Stimulated activated CD4-positive, alpha-beta T cell treated with anti-CD3 and anti-CD28 coated beads, Interleukin-15, amount 100 ng/mL, for 24 hours (primary cell): Measurements from ENCODE around the gene PET117.
"Not testable (repeated sequence)": the region's sequence is repeated elsewhere in the genome, so short reads cannot be mapped to it uniquely, and the experiment has no call there.

ENCODE experiments used
- DNase-seq: peaks from one replicate; pipeline ENCODE4 v3.0.0-alpha.2; 2020

The PET117 gene

GRCh38 chr20:18137412-18138265 lies at the start of gene PET117, which contains the start of gene KAT14:
PET117 (plus strand) TSS chr20:18137863; CDS start chr20:18137956, 93 bp downstream.
KAT14 (plus strand) TSS chr20:18137863; CDS start chr20:18142661, 4,798 bp downstream.
- DNase-seq = peak; percentile 92

- not testable (repeated sequence) for DNase-seq
Measured at GRCh38 chr20:18088298-18088697, 49.4 kb upstream of the PET117 start.

DNA sequence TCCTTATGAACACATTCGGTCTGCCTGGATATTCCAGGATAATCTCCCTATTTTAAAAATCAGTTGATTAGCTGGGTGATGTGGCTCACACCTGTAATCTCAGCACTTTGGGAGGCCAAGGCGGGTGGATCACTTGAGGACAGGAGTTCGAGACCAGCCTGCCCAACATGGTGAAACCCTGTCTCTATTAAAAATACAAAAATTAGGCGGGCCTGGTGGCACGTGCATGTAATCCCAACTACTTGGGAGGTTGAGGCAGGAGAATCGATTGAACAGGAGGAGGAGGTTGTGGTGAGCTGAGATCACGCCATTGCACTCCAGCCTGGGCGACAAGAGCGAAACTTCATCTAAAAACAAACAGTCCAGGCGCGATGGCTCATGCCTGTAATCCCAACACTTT lies 48.8 kb upstream of the PET117 start:
- DNase-seq = not testable (repeated sequence)

DNA sequence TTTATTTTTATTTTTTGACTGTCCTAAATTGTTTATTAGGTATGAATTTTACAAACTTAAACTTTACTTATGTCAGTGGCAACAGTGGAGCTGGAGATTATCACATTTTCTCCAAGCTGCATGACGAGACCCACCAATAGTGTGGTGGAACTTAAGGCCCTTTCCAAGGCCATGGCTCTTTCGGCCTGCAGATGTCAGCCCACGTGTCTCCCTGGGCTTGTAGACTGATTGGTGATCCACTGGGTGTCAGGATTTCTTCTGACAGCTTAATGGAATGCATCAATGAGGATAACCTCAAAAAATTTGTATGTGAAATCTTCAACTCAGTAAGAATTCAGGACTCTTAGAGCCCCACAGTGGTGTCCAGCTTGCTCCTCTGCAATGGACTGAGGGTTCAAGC lies 47.6 kb upstream of the PET117 start:
- no peak for DNase-seq

DNA sequence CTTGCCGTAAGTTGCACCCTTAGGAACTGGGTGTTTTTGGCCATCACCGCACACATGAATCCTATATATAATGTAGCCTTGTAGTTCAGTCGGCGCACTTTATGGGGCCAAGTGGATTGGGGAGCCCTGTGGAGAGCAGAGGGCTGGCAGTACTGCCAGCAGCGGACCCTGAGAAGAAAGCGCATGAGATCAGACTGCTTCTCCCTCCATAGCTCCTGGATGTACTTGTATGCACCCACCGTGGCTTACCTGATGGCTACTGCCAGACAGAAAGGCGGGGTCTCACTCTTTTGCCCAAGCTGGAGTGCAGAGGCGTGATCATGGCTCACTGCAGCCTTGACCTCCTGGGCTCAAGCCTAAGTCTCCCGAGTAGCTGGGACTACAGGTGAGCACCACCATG lies 47.2 kb upstream of the PET117 start:
- no peak for DNase-seq

DNA sequence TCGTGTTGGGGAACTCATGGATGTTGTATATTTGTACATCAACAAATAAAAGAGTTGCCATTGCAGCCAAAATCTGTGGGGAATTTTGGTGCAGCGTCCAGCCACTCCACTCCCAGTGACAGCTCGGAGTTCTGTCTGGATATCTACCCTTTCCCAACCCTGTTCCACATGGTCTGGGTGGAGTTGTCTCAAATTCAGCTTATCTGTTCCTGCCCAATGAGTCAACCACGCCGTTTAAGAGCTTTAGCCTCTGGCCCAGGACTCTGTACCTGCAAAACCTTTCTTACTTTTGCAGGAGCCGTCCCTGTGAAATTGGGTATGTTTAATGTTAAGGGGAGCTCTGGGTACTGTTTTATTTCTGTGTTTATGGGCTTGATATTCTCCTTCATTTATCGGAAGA lies 46.0 kb upstream of the PET117 start:
- DNase-seq = no peak

GRCh38 chr20:18092890-18093289 lies 44.8 kb upstream of the PET117 start:
- DNase-seq = no peak

DNA sequence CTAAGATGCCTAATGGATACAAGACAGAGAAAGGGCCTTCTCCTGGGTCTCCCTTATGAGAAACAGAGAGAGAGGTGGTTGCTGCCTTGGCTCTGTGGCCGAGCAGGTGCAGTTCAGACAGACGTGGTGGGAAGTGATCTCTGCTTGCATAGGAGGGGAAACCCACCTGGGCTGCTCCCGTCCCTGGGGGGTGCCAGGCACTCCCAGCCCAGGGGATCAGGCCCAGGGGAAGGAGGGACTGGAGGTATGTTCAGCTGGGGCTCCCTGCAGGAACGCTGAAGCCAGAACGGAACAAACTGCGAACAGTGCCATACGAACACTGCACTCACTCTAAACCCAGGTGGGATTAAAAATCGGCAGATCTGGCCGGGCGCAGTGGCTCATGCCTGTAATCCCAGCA lies 44.3 kb upstream of the PET117 start:
- no peak for DNase-seq

DNA sequence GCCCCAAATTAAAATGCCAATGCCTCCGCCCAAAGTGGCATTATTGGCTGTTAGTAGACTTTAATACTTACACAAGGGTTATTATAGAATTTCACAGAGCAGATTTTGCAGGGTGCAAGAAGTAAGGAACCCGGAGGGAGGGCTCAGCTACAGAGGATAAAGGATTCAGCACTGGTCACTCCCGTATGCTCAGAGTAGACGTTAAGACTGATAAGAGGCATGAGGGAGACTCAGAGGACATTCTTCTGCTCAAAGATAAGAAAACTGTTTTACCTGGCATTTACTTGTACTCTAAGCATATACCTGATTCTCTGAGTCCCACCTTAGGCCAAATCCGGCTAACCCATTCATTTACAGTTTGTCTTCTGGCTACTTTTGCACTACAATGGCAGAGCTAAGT lies 43.5 kb upstream of the PET117 start:
- DNase-seq = no peak

DNA sequence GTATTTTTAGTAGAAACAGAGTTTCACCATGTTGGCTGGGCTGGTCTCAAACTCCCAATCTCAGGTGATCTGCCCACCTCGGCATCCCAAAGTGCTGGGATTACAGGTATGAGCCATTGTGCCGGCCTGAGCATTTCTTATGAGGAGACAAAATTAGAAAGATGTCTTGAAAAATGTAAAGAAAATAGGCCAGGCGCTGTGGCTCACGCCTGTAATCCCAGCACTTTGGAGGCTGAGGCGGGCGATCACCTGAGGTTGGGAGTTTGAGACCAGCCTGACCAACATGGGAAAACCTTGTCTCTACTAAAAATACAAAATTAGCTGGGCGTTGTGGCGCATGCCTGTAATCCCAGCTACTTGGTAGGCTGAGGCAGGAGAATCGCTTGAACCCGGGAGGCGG lies 37.1 kb upstream of the PET117 start:
- not testable (repeated sequence) for DNase-seq

DNA sequence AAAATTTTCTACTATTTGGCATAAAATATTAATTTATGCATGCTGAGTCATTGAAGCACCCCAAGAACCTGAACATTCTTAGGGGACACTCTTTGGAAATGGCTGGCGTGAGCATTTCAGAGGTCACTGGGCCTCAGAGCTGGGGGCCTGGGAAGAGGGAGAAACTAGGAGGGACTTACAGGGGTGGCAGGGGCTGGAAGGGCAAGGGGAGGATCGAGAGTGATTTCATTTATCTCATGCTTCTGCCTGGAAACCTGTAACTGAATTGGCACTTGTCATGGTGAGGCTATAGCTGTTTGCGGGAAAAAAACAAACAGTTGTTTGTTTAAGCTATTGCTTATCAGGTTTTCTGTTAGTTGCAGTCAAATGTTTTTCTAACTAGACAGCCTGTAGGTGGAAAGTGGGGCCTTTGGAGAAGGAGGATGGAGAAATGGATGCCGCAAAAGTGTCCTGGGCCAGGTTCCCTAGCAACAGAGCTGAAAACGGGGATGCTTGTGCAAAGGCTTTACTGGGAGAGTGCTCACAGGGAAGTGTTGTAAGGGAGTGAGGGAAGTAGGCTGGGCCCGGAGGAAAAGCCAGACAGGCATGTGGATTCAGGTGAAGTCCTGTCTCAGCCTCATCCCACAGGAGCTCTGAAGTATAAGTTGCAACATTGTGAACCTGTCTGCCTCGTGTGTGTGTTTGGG lies 36.4 kb upstream of the PET117 start:
- no peak for DNase-seq

DNA sequence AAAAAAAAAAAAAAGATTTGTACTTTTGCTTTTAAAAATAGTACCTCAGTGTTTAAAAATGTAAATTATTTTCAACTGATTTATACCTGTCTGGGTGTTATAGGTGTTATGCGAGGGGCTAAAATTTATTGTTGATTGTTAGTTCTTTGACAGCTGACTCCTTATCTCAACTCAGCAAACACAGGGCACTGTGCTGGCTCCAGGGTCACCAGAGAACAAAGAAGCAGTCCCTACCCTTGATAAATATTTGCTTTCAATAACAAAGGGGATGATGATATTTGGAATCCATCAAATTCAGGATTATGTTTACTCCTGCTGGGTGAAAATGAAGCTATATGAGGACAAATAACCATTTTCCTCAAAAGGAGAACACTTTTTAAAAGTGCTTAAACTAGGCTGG lies 34.2 kb upstream of the PET117 start:
- no peak for DNase-seq

DNA sequence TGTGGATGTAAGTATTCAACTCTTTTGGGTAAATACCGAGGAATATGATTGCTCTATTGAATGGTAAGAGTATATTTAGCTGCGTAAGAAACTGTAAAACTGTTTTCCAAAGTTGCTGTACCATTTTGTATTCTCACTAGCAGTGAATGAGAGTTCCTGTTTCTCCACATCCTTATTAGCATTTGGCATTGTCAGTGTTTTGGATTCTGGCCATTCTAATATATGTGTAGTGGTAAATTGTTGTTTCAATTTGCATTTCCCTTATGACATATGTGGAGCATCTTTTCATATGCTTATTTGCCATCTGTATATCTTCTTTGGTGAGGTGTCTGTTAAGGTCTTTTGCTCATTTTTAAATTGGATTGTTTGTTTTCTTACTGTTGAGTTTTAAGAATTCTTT lies 29.3 kb upstream of the PET117 start:
- DNase-seq = no peak

GRCh38 chr20:18128574-18128973 lies 9.1 kb upstream of the PET117 start:
- DNase-seq = peak; percentile 14

DNA sequence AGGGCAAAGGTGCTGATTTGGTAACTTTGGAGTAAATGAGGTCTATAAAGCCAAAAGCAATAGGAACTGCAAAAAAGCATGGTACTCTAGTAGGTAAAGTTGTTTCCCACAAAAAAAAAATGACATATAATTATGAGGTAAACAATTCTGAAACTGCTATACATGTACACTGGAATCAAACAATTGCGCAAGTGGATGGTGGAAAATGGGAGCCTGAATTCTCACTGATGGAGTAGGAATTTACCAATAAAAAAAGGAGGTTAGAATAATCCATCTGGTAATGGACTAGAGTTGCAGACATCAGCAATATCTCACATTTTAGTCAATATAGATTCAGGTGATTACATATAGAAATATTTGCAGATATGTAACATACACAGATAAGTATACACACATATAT lies 5.0 kb upstream of the PET117 start:
- no peak for DNase-seq

- DNase-seq = no peak
Measured at GRCh38 chr20:18133962-18134361, 3.7 kb upstream of the PET117 start.

DNA sequence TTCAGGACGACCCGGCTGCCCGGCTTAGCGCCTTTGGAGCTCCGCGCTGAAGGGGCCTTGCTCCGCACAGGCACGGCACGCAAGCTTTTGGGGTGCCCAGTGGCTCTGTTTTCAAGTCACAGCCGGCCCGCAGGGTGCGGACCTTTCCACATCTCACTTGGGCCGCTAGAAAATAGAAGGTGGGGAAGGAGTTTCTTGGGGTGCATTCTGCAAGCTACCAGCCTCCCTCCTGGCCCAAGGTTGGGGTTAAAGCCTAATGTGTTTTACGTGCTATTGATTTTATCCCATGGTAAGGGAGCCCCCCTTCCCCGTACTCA lies 561 bp downstream of the PET117 start:
- DNase-seq = no peak

DNA sequence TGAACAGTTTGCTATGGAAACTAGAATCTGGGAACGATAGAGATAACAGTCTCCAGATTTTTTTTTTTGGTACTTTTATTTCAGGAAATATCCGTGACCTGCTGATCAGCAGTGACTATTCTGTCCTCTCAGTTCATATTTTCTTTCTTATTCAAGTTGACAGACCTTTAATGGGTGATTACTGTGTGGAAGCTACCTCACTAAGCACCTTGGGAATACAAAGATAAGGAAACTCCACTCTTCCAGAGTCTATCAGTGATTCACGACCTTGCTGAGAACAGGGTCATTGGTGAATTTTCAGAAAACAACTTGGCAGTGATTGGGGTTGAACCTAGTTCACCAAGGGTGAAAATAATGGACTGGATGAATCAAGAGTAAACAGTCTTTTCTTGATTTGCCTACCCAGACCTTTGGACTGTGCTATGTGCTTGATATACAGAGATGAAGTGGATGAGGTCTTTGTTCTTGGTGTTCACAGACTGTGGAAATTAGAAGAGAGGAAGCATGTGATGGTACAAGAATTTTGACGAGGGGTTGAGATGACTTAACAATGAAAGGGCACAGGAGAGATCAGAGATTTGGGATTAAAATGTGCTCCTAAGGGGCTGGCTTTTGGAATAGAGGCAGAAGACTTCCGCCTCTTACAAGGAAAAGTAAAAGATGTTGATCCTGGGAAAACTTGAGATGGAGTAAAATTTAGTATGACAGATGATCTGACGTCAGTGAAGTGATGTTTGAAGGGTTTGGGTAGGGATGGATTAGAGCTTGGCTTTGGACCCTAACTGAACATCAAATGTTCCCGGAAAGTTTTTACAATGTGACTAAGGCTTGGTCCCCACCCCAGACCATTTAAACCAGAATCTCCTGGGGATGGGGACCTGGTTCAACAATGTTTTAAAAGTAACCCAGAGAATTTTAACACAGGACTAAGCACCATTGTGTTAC lies 1.2 kb downstream of the PET117 start:
- DNase-seq = no peak

DNA sequence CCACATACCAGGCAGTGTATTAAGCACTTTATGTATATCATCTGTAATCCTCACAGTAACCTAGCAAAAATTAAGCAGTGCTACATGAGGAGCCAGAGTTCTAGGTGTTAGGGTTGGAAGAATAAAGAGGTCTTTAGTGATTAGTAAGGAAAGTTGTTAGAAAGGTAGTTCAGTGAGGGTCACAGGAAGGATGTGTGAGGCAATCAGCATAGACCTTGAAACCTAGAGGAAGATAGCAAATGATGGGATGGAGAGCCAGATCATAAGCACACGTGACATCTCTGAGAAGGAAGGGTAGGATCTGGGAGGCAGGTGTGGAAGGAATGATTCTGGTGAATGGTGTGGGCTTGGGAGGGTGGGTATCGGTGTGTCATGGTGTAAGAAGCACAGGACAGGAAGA lies 2.2 kb downstream of the PET117 start:
- DNase-seq = no peak

DNA sequence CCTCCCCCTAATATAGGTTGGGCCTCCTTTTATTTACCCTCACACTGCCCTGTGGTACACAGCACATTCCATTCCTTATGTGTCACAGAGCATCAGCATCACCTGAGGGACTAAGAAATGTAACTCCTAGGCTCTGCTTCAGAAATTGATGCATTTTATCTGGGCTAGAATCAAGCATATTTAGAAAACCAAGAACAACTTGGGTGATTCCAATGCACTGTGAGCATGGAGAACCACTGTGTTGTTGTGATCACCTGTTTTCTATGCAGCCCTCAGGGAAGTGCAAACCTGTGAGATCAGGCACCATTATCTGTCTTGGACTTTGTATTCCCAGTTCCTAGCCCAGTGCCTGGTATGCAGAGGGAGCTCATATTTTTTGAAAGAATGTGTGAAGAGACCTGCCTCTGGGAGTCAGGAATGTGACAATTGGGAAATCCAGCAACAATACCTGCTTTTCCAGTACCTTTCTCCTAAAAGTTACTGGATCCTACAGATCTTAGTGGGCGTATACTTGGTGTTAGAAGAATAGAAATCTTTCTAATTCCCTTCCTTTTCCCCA lies 7.0 kb downstream of the PET117 start:
- DNase-seq = no peak

- no peak for DNase-seq
Measured at GRCh38 chr20:18154342-18154741, 16.7 kb downstream of the PET117 start.

- no peak for DNase-seq
Measured at GRCh38 chr20:18156045-18156444, 18.4 kb downstream of the PET117 start.

DNA sequence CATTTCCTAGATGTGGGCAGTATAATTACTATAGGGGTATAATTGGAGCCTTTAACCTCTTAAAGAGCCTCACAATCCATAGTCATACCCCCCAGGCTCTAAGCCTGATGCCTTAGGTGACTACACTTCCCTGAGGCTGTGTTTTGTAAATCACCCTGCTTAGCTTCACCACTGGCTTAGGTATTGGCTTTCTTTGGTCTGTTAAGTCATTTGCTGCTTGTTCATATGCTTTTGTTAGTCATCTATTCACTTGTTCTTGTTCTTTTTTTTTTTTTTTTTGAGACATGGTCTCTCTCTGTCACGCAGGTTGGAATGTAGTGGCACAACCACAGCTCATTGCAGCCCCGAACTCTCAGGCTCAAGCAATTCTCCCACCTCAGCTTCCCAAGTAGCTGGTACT lies 26.7 kb downstream of the PET117 start:
- no peak for DNase-seq
